HUES6 (cell line): ENCODE measurements around the gene ZNF275.
"Not testable (repeated sequence)": the region's sequence is repeated elsewhere in the genome, so short reads cannot be mapped to it uniquely, and the experiment has no call there.

Source experiments
- H3K27ac ChIP-seq: 2 replicates; pipeline ENCODE4 v1.7.0; 2013; ENCODE audit warnings: low read depth, mild to moderate bottlenecking, low read length, inconsistent platforms
- H3K27me3 ChIP-seq: 2 replicates; pipeline ENCODE4 v1.6.1; 2013; ENCODE audit warnings: low read length; ENCODE audit not compliant: control insufficient read depth, insufficient read depth
- H3K36me3 ChIP-seq: 2 replicates; pipeline ENCODE4 v1.6.1; 2013; ENCODE audit warnings: low read length; ENCODE audit not compliant: control insufficient read depth, insufficient read depth
- H3K4me1 ChIP-seq: 2 replicates; pipeline ENCODE4 v1.6.1; 2013; ENCODE audit warnings: low read length; ENCODE audit not compliant: control insufficient read depth, insufficient read depth
- H3K4me3 ChIP-seq: 2 replicates; pipeline ENCODE4 v1.5.1; 2013; ENCODE audit warnings: low read depth, low read length
- H3K9ac ChIP-seq: one replicate; pipeline ENCODE4 v1.6.1; 2013; ENCODE audit warnings: mild to moderate bottlenecking, low read length
- H3K9me3 ChIP-seq: 2 replicates; pipeline ENCODE4 v1.6.1; 2013; ENCODE audit warnings: low read depth, low read length; ENCODE audit not compliant: control insufficient read depth, insufficient read depth

ZNF275 gene

DNA sequence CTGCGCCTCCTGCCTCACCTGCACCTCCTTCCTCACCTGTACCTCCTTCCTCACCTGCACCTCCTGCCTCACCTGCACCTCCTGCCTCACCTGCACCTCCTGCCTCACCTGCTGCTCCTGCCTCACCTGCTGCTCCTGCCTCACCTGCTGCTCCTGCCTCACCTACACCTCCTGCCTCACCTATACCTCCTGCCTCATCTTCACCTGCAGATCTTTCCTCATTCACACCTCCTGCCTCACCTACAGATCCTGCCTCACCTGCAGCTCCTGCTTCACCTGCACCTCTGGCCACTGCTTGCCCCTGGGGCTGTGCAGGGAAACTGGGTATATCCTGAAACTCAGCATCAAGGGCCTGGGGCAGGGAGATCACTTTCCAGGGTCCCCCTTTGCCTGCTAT lies 13.9 kb upstream of the ZNF275 start:
- not testable (repeated sequence) for H3K27ac ChIP-seq, H3K9ac ChIP-seq, H3K4me1 ChIP-seq, H3K4me3 ChIP-seq, H3K36me3 ChIP-seq, H3K9me3 ChIP-seq
- peaks cover 27% of the 10 kb centered on the region for H3K27me3 ChIP-seq

DNA sequence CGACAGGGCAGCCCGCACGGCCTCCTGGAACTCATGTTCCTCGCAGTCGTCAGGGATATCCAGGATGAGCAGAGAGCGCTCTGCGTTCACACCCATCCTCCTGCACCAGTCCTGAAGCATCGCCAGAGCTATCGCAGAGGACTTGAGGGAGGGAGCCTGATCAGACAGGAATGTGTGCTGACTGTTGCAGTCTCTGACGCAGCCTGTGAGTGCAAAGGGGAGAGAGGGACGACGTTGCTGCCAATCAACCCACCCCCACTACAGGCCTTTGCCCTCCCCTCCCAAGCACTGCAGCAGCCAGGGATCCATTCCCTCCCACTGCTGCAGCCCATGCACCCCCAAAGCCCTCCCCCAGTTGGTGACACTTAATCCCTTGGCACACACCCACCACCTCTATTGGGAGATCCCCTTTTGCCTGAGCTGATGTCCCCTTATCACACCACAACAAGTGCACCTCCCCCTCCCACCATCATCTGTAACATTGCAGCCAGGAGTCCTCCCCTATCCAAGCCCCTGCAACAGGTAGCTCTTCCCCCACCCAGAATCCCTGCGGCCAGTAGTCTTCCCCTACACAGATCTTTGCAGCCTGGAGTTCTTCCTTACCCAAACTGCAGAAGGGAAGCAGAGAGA lies 13.3 kb upstream of the ZNF275 start:
- Histone ChIP-seq H3K4me1 (no peaks in the 10 kb centered on the region; the same call in 1 of the 2 replicates), H3K9ac (no peak overlapping the region), H3K4me3 (peak overlapping the region; percentile 44), H3K27me3 (peaks cover 27% of the 10 kb centered on the region), H3K27ac (no peak overlapping the region), H3K9me3 (peaks cover 5% of the 10 kb centered on the region; the same call in 1 of the 2 replicates), H3K36me3 (no peaks in the 10 kb centered on the region)

DNA sequence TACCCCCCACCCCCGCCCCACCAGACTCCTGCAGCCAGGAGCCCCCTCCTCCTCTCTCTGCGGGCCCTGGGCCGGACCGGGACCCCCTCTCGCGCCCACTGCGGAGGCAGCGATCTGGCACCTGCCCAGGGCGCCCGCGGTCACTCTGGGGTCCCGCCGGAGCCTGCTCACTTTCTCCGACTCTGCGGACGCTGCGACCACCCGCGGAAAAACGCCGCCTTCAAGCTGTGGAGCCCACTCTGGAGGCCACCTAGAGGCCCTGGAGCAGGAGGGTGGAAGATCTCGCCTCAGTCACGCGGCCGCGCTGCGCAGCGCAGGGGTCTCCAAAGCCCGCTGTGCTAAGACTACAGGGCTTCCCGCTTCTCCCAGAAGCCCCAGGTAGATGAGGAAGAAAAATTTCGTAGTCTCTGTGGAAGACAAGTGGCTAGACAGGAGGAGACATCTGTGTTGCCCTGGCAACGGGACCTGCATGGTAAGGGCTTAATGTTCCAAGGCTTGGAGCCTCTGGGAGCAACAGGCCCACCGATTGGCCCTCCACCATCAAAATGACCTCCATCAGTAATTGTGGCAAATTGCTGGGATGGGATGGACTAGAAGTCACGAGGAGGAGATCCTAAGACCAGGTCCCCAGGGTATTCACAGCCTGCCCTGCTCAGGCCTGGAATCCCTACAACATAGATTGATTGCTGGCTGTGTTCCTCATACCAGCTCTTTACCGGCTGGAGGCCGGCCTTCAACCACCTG lies 12.4 kb upstream of the ZNF275 start, which contains the start of gene PNMA6F:
Gene PNMA6F, minus strand, starts transcription at position 387 of the 744 bp plus-strand sequence. CDS start 1,093 bp downstream, outside the sequence.
- no peaks in the 10 kb centered on the region; the same call in 1 of the 2 replicates for H3K4me1 ChIP-seq
- peak within 1 kb of the TSS; percentile 51 for H3K4me3 ChIP-seq
- peaks cover 27% of the 10 kb centered on the region for H3K27me3 ChIP-seq
- H3K36me3 ChIP-seq = no peaks in the 10 kb centered on the region
- H3K9ac ChIP-seq = no peak within 1 kb of the TSS
- H3K9me3 ChIP-seq = peaks cover 5% of the 10 kb centered on the region; the same call in 1 of the 2 replicates
- H3K27ac ChIP-seq = no peak within 1 kb of the TSS

DNA sequence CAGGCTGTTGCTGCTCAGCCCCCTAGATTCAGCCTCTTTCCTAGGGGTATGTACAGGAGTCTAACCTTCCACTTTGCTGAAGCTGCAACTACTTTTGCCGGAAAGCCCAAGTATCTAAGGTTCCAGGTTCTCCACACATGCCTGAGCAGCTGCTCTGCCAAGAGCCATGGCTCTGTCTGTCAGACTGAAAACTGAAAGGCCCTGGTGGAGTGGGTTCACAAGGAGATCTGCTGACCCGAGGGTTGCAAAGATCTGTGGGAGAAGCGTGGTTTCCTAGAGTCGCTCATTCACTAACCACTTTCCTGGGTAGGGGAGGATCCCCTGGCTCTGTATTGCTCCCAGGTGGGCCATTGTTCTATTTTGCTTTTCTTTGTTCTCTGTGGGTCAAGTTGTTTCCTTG lies 6.4 kb upstream of the ZNF275 start:
- H3K27ac ChIP-seq = no peak overlapping the region
- peaks cover 6% of the 10 kb centered on the region; the same call in 1 of the 2 replicates for H3K9me3 ChIP-seq
- peaks cover 8% of the 10 kb centered on the region; the same call in 1 of the 2 replicates for H3K27me3 ChIP-seq
- no peak overlapping the region for H3K9ac ChIP-seq
- no peaks in the 10 kb centered on the region for H3K4me1 ChIP-seq
- no peak overlapping the region for H3K4me3 ChIP-seq
- no peaks in the 10 kb centered on the region for H3K36me3 ChIP-seq

DNA sequence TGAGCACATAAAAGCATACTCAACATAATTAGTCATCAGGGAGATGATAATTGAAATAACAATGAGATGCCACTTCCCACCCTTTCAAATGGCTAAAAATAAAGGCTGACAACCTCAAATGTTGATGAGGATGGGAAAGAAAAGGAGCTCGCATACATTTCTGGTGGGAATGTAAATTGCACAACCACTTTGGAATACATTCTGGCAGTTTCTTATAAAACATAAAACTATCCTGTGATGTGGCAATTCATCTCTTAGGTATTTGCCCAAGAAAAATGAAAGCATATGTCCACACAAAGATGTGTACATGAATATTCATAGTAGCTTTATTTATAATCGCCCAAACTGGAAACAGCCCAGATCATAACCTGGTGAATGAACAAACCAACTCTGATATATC lies 687 bp upstream of the ZNF275 start:
- H3K27ac ChIP-seq = no peak overlapping the region
- peaks cover 7% of the 10 kb centered on the region for H3K4me1 ChIP-seq
- H3K27me3 ChIP-seq = peaks cover 9% of the 10 kb centered on the region; the same call in 1 of the 2 replicates
- H3K36me3 ChIP-seq = peaks cover 7% of the 10 kb centered on the region
- peak overlapping the region; percentile 70 for H3K4me3 ChIP-seq
- no peak overlapping the region for H3K9ac ChIP-seq
- H3K9me3 ChIP-seq = peaks cover 13% of the 10 kb centered on the region; the same call in 1 of the 2 replicates

DNA sequence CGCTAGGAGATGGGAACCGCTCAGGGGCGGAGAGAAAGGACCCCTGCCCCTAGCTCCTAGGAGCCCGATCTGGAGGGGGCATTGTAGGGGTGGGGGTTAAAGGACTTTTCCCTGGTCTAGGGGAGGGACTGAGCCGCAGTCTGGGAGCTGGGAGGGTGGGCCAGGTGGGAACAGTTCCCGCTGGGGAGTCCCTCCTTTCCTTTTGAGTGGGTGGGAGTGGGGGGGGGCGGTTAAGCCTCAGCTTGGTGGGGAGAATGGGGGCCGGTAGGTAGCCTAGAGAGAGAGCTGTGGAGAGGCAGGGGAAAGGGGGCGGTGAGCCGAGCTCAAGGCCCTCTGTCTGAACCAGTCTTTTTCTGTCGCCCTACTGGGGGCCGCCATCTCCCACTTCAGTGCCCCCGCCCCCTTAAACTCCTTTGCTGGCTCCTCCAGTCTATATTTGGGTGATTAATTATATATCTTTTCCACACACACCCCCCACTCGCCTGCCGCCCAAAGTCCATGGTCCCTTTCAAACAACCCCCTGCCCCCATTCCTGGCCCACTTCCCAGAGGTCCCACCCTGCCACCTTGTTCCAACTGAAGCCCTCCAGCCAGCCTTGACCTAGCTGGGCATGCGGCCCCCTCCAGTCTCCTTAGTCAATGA lies 822 bp downstream of the ZNF275 start:
- peaks cover 14% of the 10 kb centered on the region; the same call in 1 of the 2 replicates for H3K9me3 ChIP-seq
- peak overlapping the region; percentile 91 for H3K4me3 ChIP-seq
- H3K4me1 ChIP-seq = peaks cover 7% of the 10 kb centered on the region
- H3K27me3 ChIP-seq = peaks cover 9% of the 10 kb centered on the region; the same call in 1 of the 2 replicates
- peak overlapping the region; percentile 34; the same call in 1 of the 2 replicates for H3K27ac ChIP-seq
- peak overlapping the region; percentile 91 for H3K9ac ChIP-seq
- peaks cover 13% of the 10 kb centered on the region for H3K36me3 ChIP-seq

DNA sequence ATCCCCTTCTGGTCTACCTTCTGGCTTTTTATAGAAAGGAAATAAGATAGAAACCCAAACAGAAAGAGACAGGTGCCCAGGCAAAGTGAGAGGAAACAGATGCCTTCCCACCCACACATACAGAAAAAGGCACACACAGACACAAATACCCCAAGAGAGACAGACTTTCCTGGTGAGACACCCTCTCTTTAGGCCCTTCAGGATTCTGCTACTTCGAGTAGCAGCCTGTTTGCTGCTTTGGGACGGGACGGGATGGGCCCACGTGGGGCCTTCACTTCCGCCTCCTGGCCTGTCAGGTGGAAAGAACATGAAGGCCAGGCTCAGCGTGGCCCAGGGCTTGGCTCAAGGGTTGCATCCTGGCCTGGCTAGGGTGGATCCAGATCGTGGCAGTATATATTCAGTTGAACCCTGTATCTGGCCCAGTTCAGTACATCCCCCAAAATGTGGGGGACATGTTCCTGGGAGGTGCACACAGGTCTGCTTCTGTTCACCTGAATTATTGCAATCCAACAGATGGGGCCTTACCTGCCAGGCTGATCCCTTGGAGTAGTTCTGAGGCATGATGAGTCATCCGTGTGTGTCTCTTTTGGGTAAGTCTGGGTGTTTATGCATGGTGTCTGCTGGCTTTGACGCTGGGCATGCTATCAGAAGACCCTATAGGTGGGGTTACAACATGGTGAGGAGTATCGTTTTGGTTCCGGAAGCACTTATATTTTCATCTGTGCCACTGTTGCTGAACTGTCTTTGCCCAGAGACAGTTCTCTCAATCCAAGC lies 2.4 kb downstream of the ZNF275 start:
- peaks cover 7% of the 10 kb centered on the region for H3K4me1 ChIP-seq
- H3K9ac ChIP-seq = no peak overlapping the region
- H3K27me3 ChIP-seq = peaks cover 4% of the 10 kb centered on the region; the same call in 1 of the 2 replicates
- H3K36me3 ChIP-seq = peaks cover 13% of the 10 kb centered on the region
- no peak overlapping the region for H3K4me3 ChIP-seq
- H3K27ac ChIP-seq = no peak overlapping the region
- H3K9me3 ChIP-seq = peaks cover 18% of the 10 kb centered on the region; the same call in 1 of the 2 replicates

DNA sequence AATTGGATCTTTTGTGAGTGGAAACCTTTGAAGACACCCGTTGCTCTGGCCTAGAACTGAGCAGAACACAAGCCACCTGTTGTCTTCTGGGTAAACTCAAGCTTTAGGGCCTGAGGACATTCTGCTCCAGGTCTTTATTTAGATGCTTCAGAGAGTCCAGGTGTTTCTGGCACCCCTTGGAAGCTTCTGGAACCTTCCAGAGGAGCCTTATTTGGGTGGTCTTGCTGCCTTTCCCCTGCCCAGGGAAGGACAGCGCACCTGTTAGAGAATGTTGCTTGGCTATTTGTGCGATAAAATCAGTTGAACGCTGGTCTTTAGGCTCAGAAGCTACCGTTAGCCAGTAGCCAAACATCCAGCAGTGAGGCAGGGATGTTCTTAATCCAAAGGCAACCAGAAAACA lies 3.0 kb downstream of the ZNF275 start:
- Histone ChIP-seq H3K36me3 (peaks cover 13% of the 10 kb centered on the region), H3K27ac (no peak overlapping the region), H3K27me3 (peaks cover 4% of the 10 kb centered on the region; the same call in 1 of the 2 replicates), H3K4me1 (peaks cover 7% of the 10 kb centered on the region), H3K4me3 (no peak overlapping the region), H3K9me3 (peaks cover 18% of the 10 kb centered on the region; the same call in 1 of the 2 replicates), H3K9ac (no peak overlapping the region)

DNA sequence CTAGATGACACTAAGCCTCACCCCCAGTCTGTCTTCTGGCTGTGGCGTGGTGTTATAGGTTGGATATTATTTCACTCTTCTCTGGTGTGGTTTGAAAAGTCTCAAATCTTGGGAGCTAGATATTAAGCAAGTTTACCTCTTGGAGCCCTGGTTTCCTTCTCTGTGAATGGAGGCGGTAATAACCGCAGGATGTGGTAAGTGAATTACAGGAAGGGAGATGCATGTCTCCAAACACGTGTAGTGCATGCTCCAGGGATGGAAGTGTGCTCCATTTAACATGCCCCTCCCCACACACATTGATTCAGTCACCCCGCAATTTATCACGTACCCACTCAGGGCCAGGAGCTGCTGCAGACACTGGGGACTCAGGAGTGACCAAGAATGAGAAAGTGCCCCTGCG lies 4.9 kb downstream of the ZNF275 start:
- no peak overlapping the region for H3K4me3 ChIP-seq
- peaks cover 7% of the 10 kb centered on the region; the same call in 1 of the 2 replicates for H3K4me1 ChIP-seq
- peaks cover 17% of the 10 kb centered on the region; the same call in 1 of the 2 replicates for H3K9me3 ChIP-seq
- H3K27ac ChIP-seq = no peak overlapping the region
- H3K36me3 ChIP-seq = peaks cover 18% of the 10 kb centered on the region
- H3K9ac ChIP-seq = no peak overlapping the region
- H3K27me3 ChIP-seq = no peaks in the 10 kb centered on the region

DNA sequence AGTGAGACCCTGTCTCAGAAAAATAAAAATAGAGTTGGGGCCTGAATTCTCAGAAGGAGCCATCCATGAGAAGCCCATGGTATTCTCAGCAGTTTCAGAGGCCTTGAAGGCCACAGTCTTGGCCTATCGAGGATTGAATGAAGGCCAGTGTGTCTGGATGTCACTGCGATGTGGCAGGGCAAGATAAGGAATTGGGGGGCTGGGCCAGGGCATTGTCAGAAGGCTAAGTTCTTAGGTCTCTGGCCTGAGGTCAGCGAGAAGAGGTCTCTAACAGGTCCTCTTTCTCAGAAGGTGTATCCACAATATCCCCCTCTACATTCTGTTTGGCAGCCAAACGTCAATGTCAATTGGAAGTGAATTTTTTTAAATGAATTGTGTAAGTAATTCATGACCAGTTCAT lies 5.7 kb downstream of the ZNF275 start:
- H3K4me1 ChIP-seq = peaks cover 7% of the 10 kb centered on the region; the same call in 1 of the 2 replicates
- H3K27me3 ChIP-seq = no peaks in the 10 kb centered on the region
- no peak overlapping the region for H3K9ac ChIP-seq
- H3K4me3 ChIP-seq = no peak overlapping the region
- no peak overlapping the region for H3K27ac ChIP-seq
- H3K9me3 ChIP-seq = peaks cover 25% of the 10 kb centered on the region; the same call in 1 of the 2 replicates
- H3K36me3 ChIP-seq = peaks cover 26% of the 10 kb centered on the region
